ENCODE data around the gene IQGAP3.
A peak's percentile ranks its signal among the peaks of the same experiment; 100 is the strongest.

The IQGAP3 gene

DNA sequence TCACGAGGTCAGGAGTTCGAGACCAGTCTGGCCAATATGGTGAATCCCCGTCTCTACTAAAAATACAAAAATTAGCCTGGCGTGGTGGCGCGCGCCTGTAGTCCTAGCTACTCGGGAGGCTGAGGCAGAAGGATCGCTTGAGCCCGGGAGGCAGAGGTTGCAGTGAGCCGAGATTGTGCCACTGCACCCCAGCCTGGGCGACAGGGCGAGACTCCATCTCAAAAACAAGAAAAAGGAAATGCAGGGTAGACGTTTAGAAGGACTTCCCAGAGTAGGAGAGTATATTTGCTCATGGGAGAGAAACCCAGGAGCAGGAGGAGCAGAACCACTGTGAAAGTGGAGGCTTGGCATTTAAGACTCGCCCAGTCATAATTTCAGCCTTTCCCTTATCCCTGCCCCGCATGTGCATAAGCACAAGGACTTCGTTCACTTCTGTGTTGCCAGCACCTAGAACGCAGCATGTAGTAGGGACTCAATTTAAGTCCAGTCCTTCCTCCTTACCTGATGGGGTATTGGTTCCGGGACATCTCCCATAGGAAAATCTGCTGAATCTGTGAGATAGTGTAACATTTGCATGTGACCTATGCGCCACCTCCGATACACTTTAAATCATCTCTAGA is 66.6 kb downstream of the IQGAP3 start:
- no peak for TF ChIP-seq CTCF (IDR thresholded peaks at IDR 0.05; ENCODE audit: low read depth, low read length, missing control alignments)
- no peak for DNase-seq (ENCODE audit: low read depth)
- peak overlapping the region; percentile 50 for H3K4me3 ChIP-seq (ENCODE audit: low read depth, low read length)

- peak overlapping the region; percentile 50 for H3K4me3 ChIP-seq (ENCODE audit: low read depth, low read length)
- TF ChIP-seq CTCF (IDR thresholded peaks at IDR 0.05; ENCODE audit: low read depth, low read length, missing control alignments), result no peak
- DNase-seq (ENCODE audit: low read depth), result peak; percentile 97
Observed at GRCh38 chr1:156504821-156505678, 67.3 kb downstream of the IQGAP3 start.

- DNase-seq (ENCODE audit: low read depth), result no peak
- no peak for TF ChIP-seq CTCF (IDR thresholded peaks at IDR 0.05; ENCODE audit: low read depth, low read length, missing control alignments)
- H3K4me3 ChIP-seq (ENCODE audit: low read depth, low read length), result peak overlapping the region; percentile 50
Observed at GRCh38 chr1:156504438-156504813, 67.9 kb downstream of the IQGAP3 start.

DNA sequence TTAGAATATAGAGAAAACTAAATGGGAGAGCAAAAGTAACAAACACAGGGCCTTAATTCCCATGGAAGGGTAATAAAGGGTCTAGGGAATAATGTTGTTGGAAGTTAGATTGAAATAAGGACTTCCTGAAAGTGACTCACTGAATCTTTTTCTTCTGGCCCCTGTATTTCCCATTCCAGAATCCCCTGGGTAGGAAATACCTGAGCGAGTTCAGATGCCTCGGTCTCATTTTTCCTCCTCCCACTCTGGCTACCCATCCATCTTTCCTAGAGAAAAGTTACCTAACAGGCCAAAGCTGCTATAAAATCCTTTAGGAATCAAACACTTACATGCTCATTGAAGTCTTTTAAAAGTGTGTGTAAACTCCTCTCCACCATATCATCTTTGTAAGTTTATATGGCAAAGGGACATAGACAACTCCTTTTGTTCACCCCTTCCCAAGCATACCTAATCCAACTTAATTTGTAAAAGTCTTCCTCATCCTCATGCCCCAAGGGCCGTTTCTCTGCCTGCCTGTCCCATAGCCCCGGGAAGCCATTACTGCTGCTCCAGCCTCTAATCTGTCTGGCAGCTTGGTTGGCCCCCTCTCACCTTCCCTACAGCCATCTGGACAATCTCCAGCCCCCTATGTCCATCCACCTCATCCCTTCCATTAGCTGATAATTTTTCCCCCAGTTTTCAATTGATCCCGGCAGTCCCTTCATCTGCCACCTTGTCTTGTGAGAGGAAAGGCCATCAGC is 68.5 kb downstream of the IQGAP3 start:
- DNase-seq (ENCODE audit: low read depth), result no peak
- no peak for TF ChIP-seq CTCF (IDR thresholded peaks at IDR 0.05; ENCODE audit: low read depth, low read length, missing control alignments)
- H3K4me3 ChIP-seq (ENCODE audit: low read depth, low read length), result no peak overlapping the region; the same call in 1 of the 2 replicates

- no peak for TF ChIP-seq CTCF (IDR thresholded peaks at IDR 0.05; ENCODE audit: low read depth, low read length, missing control alignments)
- no peak for DNase-seq (ENCODE audit: low read depth)
- no peak overlapping the region for H3K4me3 ChIP-seq (ENCODE audit: low read depth, low read length)
Observed at GRCh38 chr1:156502894-156503697, 69.3 kb downstream of the IQGAP3 start.

- TF ChIP-seq CTCF (IDR thresholded peaks at IDR 0.05; ENCODE audit: low read depth, low read length, missing control alignments), result no peak
- DNase-seq (ENCODE audit: low read depth), result no peak
- no peak overlapping the region for H3K4me3 ChIP-seq (ENCODE audit: low read depth, low read length)
Observed at GRCh38 chr1:156502391-156502893, 69.9 kb downstream of the IQGAP3 start.

Measured in GM12864 (cell line).